ENCODE data around the gene RSPO3.

DNA sequence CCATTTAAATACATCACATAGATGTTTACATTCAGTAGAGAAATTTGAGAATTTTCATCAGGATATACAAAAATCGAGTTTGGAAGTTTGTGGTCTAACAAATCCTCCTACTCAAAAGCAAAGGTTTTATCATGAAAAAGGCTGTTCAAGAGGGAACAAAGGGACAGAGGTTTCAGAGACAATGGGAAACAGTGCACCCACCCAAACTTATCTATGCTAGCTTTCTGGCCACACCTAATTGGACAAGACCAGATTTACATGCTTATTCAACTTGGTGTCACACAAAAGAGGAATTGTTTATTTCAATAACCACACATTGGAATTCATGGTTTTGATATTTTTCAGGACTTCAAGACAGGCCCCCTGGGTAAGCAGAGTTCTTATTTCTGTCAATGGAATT lies 28.4 kb upstream of the RSPO3 start:
- TF ChIP-seq TSC22D4 (tag; IDR thresholded peaks at IDR 0.05) (no peak), POLR2AphosphoS5 (IDR thresholded peaks at IDR 0.05; ENCODE audit: control insufficient read depth, insufficient read depth, low read depth, low read length) (no peak), CTCF (IDR thresholded peaks at IDR 0.05 in 2 of 3, conservative IDR thresholded peaks at IDR 0.05 in 1 of 3; ENCODE audit: insufficient read depth in 2 of 3, low read depth in 1 of 3, low read length in 3 of 3) (no peak), FOSL1 (tag; conservative IDR thresholded peaks at IDR 0.05) (no peak), BCOR (IDR thresholded peaks at IDR 0.05) (no peak), HBP1 (CRISPR knock-in tag; IDR thresholded peaks at IDR 0.05) (no peak), EZH2 (IDR thresholded peaks at IDR 0.05; ENCODE audit: borderline replicate concordance, low read depth, low read length) (no peak), AFF1 (IDR thresholded peaks at IDR 0.05; ENCODE audit: low read depth in 1 of 2, partially characterized antibody in 2 of 2) (no peak), FOXA1 (IDR thresholded peaks at IDR 0.05; ENCODE audit: borderline replicate concordance) (no peak), MYC (IDR thresholded peaks at IDR 0.05; ENCODE audit: low read depth, low read length) (no peak), MYC (CRISPR knock-in tag; IDR thresholded peaks at IDR 0.05; ENCODE audit: borderline replicate concordance, low read depth) (no peak)
- TF ChIP-seq, protein P1, sequence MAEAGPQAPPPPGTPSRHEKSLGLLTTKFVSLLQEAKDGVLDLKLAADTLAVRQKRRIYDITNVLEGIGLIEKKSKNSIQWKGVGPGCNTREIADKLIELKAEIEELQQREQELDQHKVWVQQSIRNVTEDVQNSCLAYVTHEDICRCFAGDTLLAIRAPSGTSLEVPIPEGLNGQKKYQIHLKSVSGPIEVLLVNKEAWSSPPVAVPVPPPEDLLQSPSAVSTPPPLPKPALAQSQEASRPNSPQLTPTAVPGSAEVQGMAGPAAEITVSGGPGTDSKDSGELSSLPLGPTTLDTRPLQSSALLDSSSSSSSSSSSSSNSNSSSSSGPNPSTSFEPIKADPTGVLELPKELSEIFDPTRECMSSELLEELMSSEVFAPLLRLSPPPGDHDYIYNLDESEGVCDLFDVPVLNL (CRISPR knock-in tag; IDR thresholded peaks at IDR 0.05; ENCODE audit: low read depth), result no peak
- TF ChIP-seq, protein P2, sequence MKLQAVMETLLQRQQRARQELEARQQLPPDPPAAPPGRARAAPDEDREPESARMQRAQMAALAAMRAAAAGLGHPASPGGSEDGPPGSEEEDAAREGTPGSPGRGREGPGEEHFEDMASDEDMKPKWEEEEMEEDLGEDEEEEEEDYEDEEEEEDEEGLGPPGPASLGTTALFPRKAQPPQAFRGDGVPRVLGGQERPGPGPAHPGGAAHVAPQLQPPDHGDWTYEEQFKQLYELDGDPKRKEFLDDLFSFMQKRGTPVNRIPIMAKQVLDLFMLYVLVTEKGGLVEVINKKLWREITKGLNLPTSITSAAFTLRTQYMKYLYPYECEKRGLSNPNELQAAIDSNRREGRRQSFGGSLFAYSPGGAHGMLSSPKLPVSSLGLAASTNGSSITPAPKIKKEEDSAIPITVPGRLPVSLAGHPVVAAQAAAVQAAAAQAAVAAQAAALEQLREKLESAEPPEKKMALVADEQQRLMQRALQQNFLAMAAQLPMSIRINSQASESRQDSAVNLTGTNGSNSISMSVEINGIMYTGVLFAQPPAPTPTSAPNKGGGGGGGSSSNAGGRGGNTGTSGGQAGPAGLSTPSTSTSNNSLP (IDR thresholded peaks at IDR 0.05; ENCODE audit: borderline replicate concordance, low read depth, low read length), result no peak

Data from K562 (cell line).